ENCODE data around the gene USF2. TPM values are rescaled to one million over a fixed set of nuclear protein-coding genes. Genes with fewer than 3 reads are reported as not detected.

USF2 gene
- total and polyA plus RNA-seq, 2 donors (not counting 1 experiment from before 2014, with no cell fraction given): 318 to 377 TPM

DNA sequence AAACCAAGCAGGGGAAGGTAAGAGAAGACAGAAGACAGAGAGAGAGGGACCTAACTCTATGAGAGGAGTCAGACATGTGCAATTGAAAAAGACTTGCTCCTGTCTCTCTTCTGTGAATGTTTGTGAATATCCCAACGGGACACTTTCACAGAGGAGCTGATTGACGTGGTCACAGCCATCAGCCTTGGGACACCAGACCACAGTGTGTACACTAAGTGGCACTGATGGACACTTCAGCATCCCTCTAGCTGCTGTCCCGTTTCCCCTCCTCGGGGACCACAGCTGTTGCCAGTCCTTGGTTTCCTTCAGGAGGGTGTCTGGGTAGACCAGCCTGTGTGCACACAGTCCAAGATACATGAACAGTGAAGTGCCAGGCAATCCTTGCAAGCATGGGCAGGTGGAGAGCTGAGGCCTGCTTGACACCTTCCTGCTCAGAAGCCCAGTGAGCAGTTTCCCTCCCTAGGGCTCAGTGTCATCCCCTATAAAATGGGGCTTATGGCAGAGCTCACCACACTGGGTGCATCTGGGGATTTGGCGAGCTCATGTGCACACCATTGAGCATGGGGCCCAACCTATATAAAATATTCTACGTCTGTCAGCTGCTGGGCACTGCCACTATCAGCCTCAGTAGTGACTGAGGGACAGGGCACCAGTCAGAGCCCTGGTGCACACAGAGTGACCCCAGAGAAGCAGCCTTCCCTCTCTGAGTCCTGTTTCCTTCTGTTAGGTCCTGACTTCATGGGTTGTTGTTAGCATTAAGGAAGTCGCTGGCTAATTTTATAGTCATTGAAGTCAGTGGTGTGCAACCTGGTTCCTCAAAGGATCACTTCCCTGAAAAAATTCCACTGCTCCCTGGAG, 4.3 kb upstream of the USF2 start:
- H3K27me3 ChIP-seq (replicated peaks in 1 of 4; ENCODE audit: control extremely low read depth in 1 of 4, control insufficient read depth in 3 of 4, insufficient read depth in 4 of 4, low read length in 3 of 4): no peaks in the 10 kb centered on the region
- H3K36me3 ChIP-seq (replicated peaks in 1 of 2; ENCODE audit: control extremely low read depth in 1 of 2, control insufficient read depth in 1 of 2, extremely low read depth in 1 of 2, insufficient read depth in 2 of 2, low read length in 1 of 2): peaks cover 0 to 6% of the 10 kb centered on the region in 2 experiments
- Mint-ChIP-seq H3K27me3 (no peaks in the 10 kb centered on the region), H3K9me3 (ENCODE audit: insufficient read depth) (no peaks in the 10 kb centered on the region), H3K4me1 (peaks cover 40% of the 10 kb centered on the region), H3K4me3 (peak overlapping the region; percentile 37), H3K27ac (peak overlapping the region; percentile 91)
- ChIA-PET POLR2A (interaction anchor here (0.6 to 1.6 kb wide), 5 partner anchors 8 to 636 kb away, joined by 3 to 20 read pairs (median 7); partner anchors contain the start of gene NFKBID), CTCF (interaction anchor here (0.6 to 2.2 kb wide), 12 partner anchors 13 to 231 kb away, joined by 3 to 7 read pairs (median 4); no protein-coding TSS in a partner anchor)
- H3K4me2 ChIP-seq (replicated peaks; ENCODE audit: low read depth, low read length, poor library complexity, severe bottlenecking): peak overlapping the region; percentile 31
- H4K20me1 ChIP-seq (ENCODE audit: control insufficient read depth, insufficient read depth, low read length, poor library complexity, severe bottlenecking): peaks cover 14% of the 10 kb centered on the region
- intact Hi-C loops (cut with micrococcal nuclease): loop anchor here (5.0 kb wide), 1 partner anchor 197 kb away; no protein-coding TSS in a partner anchor
- DNase-seq (peak; percentile 50), ATAC-seq (ENCODE audit: low read depth) (no peak)
- no peak overlapping the region for H3K9ac ChIP-seq (ENCODE audit: low read length)
- 79% methylated on average over 6 of the region's 7 CpGs for WGBS (ENCODE audit: insufficient coverage)
- H3K27ac ChIP-seq (ENCODE audit: low read length in 2 of 2): peak overlapping the region in 1 of 2 donors; percentile 51
- H3K4me1 ChIP-seq (ENCODE audit: control insufficient read depth in 2 of 2, insufficient read depth in 2 of 2, low read length in 2 of 2): peaks cover 22 to 36% of the 10 kb centered on the region in 2 donors
- no peak overlapping the region for H2AFZ ChIP-seq (ENCODE audit: insufficient read depth, low read depth, low read length, poor library complexity, severe bottlenecking)
- no peaks in the 10 kb centered on the region for H3K9me3 ChIP-seq (ENCODE audit: control extremely low read depth in 1 of 3, control insufficient read depth in 2 of 3, insufficient read depth in 1 of 3, low read length in 2 of 3)
- TF ChIP-seq, protein P1, sequence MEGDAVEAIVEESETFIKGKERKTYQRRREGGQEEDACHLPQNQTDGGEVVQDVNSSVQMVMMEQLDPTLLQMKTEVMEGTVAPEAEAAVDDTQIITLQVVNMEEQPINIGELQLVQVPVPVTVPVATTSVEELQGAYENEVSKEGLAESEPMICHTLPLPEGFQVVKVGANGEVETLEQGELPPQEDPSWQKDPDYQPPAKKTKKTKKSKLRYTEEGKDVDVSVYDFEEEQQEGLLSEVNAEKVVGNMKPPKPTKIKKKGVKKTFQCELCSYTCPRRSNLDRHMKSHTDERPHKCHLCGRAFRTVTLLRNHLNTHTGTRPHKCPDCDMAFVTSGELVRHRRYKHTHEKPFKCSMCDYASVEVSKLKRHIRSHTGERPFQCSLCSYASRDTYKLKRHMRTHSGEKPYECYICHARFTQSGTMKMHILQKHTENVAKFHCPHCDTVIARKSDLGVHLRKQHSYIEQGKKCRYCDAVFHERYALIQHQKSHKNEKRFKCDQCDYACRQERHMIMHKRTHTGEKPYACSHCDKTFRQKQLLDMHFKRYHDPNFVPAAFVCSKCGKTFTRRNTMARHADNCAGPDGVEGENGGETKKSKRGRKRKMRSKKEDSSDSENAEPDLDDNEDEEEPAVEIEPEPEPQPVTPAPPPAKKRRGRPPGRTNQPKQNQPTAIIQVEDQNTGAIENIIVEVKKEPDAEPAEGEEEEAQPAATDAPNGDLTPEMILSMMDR (IDR thresholded peaks at IDR 0.05): no peak
- no peak for TF ChIP-seq EZH2 (IDR thresholded peaks at IDR 0.05; ENCODE audit: borderline replicate concordance, insufficient read depth, low read depth, low read length, poor library complexity, severe bottlenecking)
- peaks cover 13% of the 10 kb centered on the region for H3K79me2 ChIP-seq (ENCODE audit: control insufficient read depth, insufficient read depth, low read length)
- H3K4me3 ChIP-seq (ENCODE audit: control extremely low read depth in 1 of 5, extremely low read depth in 1 of 5, insufficient read depth in 1 of 5, low read depth in 2 of 5, low read length in 4 of 5): no peak overlapping the region

All from B cell (primary cell).